GM12892 (cell line): ENCODE results near the gene SKIC2.

ENCODE experiments used
- POLR2A ChIP-seq: IDR thresholded peaks from 2 replicates; pipeline ENCODE4 v1.6.1; 2011; ENCODE audit warnings: low read depth, low read length, control low read depth
- POLR2AphosphoS5 ChIP-seq: IDR thresholded peaks from 2 replicates; pipeline ENCODE4 v1.6.1; 2011; ENCODE audit warnings: low read depth, low read length, control low read depth
- TAF1 ChIP-seq: IDR thresholded peaks from 2 replicates; pipeline ENCODE4 v1.6.1; 2011; ENCODE audit warnings: low read depth, mild to moderate bottlenecking, control low read depth, low read length, borderline replicate concordance

DNA sequence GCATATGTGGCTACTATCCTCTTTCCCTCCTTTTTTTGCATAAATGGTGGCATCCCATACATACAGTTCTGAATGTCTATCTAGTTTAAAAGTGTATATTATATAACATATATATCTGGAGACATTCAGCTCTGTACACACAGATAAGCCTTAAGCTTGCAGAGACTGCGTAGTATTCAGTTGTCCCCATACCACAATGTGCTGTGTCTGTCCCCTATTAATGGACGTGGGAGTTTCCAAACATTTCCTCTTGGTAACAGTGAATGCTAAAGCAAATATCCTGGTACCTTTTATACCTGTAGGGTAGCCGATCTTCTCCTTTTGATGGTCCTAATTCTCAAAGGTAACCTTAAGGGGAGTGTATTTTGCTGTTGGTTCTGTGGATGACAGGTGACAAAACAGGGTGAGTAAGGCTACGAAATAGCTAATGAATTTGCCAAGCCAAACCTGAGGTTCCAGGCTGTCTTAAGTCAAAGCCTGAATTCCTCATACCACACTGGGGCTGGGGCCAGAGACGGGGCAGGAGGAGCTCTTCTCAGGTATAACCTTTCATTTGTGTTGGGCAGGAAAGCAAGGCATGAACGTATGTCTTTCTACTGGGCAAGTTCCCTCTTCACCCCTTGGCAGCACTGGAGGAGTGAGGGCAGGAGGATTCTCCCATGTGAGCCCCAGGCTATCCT, 39.2 kb upstream of the SKIC2 start:
- no peak for TF ChIP-seq POLR2A
- TF ChIP-seq POLR2AphosphoS5, result no peak
- no peak for TF ChIP-seq TAF1
